Measurements from ENCODE around the gene CDK18.

CDK18 gene

DNA sequence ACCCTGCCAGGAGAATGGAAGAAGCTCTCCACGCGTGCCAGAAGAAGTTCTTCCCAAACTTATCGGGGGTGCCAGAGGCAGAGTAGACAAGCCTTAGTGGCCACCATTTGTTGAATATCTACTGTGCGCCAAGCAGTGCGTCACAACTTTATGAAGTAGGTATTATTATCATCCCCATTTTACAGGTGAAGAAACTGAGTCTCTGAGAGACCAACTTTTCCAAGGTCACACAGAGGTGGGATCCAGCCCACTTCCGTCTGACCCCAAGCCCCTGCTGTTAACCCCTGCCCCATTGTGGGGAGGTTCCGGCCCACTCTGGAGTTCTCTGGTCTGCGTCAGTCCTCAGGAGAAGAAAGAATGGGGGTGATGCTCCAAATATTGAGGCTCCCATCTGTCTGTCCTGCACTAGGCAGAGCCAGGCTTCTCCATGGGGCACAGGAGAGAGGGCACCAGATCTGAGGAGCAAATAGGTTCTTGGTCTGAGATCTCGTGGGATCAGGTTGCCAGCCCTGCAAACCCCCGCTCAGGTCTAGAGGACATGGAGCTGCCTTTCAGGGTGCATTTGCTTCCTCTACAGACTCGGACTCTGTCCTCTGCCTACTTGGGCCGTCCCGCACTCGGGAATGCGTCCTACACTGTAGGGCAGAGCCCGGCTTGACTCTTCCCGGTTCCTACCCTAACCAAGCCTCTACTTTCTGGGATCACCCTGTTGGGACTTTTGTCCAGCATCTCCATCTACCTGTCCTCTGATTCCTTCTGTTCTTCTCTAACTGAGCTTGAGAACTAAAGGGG is 2.1 kb downstream of the CDK18 start:
- DNase-seq: no peak

DNA sequence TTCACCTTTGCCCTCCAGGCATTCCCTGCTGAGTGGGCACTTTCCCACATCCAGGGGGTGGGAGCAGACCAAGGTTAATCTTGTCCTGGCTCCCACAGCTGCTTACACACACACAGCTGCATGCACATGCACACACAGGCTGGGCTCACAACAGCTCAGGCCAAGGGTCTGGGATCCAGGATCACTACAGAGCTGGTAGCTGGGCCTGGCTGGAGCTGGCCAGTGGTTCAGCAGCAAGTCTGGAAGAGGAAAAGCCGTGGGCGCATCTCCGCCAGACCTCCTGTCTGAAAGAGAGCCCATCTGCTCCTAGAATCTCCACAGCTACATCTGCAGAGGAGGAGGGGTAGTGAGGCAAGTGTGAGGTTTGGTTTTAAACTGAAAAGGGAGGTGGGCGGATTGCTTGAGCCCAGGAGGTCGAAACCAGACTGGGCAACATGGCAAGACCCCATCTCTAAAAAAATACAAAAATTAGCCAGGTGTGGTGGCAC is 3.8 kb downstream of the CDK18 start:
- DNase-seq: no peak

DNA sequence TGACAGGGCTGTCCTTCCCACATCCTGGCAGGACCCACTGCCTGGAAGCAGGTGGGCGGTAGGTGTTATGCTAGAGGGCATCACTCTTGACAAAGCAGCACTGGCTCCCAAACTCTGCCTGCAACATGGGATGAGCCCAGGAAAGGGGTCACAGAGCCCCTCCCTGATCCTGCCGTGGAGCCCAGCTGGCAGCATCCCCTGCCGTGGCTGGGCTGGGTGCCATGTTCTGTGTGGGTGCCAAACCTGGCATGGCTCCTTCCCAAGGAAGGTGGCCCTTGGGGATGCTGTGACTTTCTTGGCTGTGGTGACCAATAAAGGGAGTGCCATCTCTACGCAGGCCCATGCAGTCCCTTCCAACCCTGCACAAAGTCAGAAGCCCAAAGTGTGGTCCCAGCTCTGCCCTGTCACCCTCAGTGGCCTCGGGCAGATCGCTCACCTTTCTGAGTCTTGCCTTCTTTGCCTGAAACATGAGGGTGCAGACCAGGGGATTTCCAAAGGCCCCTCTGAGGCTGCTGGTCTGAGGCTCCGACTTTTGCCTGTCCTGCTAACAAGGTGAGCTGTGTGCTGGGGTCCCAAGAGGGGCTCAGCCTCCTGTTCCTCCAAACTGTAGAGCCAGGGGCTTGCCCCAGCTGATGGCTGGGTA is 6.0 kb downstream of the CDK18 start:
- DNase-seq: no peak

DNA sequence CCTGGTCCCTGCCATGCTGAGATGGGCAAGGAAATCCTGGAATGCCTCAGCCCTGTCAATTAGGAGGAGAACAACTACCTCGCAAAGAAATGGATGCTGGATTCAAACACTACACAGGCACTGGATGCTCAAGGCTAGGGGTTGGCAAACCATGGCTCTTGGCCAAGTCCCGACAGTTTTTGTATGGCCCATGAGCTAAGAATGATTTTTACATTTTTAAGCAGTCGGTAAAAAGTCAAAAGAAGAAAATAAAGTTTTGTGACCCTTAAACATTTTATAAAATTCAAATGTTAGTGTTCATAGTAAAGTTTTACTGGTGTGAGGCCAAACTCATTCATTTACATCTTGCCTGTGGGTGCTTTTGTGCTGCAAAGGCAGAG is 6.5 kb downstream of the CDK18 start:
- no peak for DNase-seq

DNA sequence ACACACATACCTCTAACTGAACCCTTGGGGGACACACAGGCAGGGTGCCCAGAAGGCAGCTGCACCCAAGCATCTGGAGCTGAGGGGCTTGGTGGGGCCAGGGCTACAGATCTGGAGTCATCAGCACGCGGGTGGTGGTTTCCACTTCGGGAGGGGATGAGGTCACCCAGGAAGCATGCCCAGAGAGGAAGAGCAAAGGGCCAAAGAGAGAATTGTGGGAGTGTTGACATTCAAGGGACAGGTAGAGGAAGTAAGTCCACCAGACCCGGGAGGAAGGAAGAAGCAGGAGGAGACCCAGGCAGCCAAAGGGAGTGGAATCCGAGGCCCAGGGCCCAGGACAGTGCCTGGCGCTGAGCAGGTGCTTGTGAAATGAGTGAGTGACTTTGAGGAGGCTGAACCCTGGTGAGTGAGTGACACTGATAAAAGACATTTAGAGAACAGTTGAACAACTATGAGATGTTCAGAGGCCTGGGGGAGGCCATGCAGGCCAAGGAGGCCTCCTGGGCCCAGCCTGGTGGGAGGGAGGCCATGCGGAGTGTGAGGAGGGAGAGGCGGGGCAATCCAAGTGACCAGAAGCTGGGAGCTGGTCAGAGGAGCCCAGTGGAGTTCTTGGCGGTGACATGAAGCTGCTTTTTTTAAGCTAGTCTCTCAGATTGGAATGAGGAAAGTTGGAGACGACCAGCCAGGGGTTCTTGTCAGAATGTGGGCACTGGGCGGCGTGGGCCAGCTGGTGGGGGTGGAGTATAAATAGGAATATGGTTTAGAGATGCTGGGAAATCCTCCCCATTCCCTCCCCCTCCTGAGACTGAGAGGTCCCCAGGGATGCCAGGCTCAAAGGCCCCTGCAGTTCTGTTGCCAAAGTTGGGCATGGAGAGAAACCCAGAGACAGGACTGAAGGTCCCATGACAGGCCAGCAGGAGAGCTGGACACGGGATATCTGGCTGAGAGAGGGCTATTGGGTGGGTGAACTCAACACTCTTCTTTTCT is 7.9 kb downstream of the CDK18 start:
- DNase-seq: no peak

DNA sequence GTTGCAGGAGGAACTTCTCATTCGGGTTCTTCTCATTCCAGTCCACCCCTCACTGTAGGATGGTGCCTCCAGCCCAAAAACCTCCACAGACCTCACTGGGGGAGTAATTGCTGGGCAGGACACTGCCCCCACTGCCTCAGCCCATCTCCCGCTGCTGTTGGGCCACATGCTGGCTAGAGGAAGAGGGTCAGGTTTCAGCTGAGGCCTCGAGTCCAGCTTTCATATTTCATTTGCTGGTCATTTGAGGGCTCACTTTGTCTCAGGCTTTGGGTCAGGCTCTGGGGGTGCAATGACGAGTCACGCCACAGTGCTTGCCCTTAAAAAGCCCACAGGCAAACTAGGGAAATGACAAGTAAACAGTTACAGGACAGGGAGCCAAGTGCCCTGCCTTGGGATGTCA is 9.3 kb downstream of the CDK18 start:
- no peak for DNase-seq

DNA sequence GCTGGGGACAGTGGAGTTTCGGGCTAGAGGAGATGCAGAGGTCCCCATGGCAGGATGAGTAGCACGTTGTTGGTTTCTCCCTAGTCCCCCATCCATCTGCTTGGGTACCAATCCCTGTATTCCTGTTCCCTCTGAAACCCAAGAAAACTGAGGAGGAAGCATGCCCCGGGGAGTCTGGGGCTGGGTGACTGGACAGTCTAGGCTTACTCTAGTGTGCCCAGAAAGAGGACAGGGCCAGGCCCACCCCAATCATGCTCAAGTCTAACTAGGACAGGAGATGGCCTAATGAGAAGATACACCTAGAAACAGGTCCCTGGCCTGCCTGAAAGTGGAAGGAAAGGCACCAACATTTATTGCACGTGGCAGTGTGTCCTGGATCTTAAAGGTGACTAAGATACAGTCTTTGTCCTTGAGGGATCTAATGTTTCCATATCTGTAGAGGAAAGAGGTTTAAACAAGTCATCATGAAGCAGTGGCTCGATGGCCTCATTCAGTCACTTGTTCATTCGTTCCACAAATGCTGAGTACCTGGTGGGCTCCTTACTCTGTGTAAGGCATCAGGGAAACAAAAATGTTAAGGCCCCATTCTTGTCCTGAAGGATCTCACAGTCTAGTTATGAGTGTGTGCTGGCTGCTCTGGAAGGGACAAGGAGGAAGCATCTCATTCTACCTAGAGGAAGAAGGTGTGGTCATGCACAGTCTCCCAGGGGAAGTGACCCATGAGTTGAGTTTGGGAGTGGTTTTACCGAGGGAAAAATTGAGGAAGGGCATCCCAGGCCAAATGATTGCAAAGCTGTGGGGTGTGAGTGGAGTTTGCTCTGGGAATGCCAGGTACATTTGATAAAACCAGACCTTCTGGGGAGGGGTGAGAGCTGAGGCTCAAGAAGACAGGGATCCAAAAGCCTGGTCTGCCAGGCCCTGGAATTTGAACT is 10.0 kb downstream of the CDK18 start:
- DNase-seq: no peak

DNA sequence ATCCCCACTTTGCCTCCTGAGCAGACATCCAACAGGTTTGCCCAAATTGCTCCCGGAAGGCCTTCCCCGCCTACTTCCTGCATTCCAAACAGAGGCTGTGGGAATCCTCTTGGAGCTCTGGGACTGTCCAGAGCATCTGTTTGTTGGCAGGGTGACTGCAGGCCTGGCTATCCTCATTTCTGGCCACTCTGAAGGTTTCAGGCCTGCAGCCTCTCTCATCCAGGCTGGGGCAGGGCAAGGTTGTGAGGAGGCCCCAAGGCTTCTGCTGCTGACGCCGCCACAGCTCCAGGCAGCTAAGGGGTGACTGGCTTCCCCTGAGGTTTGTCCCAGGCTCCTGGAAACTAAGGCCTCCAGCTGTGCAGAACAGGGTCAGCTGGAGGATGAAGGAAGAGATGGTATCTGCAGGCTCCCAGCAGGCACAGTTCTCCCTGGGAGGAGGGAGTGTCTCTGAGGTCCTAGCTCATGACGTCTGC is 11.3 kb downstream of the CDK18 start:
- DNase-seq: no peak

DNA sequence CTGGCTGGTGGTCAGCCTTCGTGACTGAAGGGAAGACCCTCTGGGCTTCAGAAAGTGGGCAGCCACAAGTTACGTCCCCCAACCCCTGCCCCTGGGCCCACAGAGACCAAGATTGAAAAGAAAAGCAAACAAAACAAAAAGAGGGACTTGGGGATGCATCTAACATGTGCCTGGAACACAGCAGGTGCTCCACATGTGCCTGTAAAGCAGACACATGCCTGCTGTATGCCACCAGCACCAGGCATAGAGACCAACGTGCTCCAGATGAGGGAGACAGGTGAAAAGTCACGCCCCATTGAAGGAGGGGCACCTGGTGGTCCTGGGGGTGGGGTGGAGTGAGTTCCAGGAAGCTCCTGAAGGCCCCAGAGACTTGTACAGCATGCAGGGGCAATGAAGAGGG is 11.9 kb downstream of the CDK18 start:
- DNase-seq: no peak

DNA sequence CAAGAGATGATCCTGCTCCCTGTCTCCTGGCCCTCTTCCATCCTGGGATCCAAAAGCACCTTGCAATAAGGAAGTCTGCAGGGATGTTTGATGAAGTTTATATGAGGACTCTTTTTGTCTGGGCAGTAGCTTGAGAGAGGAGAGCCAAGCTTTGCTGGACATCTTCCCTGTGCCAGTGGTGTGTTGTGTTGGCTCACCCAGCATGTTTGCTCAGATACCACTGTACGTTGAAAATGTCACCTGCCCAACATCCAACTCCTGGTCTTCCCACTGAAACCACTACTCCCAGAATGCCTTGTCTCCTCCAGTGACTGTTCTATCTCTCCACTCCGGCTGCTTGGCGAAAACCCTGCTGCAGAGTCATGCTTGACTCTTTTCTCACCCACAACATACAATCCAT is 12.8 kb downstream of the CDK18 start:
- no peak for DNase-seq

DNA sequence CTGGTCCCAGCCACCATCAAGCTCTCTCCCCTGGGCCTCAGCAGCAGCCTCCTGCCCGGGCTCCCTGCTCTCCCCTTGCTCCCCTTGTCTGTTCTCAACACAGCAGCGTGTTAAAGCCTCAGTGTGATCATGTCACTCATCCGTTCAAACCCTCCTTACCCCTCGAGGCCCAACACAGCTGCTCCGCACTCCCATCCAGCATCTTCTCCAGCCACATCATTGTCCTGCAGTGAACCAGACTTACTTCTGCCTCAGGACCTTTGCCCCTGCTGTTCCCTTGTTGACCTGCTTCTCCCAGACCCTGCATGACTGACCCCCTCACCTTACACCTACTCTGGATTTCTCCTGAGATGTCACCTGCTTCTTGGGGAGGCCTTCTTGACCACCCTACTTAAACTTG is 13.3 kb downstream of the CDK18 start:
- no peak for DNase-seq

DNA sequence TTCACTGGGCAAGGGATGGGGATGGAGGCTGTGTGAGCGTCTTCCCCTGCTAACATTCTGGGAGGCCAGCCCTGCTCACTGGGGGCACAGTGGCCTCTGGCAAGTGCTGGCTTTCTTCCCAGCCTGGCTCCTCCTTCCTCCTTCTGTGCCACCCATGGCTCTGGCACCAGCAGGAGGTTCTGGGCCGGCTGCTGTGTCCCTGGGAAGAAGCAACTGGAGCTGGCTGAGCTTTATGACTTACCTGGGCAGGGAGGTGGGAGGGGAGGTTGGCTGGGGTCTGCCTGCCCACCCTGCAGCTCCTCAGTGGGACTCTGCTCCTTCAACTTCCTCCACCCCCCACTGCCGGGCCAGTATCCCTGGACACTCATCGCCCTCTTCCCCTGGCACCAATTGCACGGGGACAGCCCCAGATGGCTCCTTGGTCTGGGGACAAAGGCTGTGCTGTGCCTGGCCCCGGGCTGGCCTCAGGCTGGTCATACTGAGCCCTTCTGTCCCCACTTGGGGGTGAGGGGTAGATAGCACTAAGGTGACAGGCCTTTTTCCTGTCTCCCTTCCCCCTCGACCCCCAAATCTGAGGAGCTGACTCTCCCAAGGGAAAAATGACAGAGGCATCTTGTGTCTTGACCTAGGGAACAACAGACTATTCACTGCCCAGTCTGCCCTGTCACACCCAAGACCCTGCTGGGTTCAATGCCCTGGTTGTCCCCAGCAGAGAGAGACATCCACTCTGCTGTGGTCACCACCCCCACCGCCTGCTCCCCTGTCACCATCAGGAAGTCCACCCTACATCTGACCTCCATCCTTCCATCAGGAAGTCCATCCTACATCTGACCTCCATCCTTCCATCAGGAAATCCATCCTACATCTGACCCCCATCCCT is 14.4 kb downstream of the CDK18 start:
- DNase-seq: no peak

DNA sequence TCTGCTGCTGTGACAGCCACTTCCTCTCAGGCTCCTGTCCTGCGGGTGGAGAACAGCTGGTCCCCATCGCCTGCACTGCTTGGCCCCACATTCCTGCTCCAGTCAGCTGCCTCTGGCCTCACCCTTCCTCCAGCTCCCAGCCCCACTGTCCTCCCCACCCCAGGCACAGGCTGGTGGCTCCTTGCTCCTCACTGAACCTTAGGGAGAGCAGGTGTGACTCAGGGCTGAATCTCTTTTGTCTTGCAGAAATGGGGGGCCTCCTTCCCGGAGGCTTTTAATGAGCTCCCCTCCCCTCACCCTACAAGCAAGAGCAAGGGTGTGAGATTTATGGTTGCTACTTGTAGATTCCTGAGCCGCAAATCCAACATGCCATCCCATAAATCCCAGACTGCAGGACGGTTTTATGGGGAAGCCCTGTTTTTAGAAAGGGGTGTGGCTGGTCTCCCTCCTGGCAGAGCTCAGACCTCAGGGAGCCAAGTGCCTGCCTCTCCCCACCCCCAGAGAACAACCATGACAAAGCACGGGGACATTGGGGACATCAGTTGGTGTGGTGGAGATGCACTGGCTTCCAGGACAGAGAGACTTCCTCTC is 15.2 kb downstream of the CDK18 start:
- DNase-seq: no peak

DNA sequence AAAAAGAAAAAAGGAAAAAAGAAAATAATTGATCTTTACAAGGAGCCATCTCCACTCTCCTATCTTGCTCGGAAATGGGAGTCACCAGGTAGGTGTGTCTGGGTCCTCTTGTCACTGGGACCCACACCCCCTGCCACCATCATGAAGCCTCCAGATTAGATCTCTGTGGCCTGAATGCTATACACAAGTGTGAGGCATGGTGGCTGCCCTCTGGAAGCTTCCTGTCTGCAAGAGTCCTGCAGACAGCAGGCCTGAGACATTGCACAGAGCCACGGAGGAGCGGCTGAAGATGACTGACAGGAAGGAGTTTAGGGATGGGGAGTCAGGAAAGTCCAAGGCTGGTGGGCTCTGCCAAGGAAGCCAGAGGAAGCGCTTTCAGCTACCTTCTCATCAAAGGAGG is 16.2 kb downstream of the CDK18 start:
- no peak for DNase-seq

DNA sequence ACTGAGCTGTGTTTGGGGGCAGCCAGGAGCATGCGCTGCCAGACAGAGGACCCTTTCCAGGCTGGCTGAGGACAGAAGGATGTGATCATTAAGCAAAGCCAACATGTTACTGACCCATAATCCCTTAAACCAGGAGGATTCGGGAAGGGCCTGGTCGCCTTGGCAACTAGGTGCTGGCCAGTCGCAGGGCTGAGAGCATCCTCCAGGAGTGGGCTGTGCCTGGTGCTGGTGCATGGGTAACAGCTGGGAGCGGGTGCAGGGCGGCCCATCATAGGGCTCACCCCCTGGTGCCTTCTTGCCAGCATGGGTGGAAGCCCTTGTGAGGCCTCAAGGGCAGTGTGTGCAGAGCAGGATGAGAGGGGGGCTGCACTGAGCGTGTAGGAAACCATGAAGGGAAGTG is 17.2 kb downstream of the CDK18 start:
- DNase-seq: no peak

DNA sequence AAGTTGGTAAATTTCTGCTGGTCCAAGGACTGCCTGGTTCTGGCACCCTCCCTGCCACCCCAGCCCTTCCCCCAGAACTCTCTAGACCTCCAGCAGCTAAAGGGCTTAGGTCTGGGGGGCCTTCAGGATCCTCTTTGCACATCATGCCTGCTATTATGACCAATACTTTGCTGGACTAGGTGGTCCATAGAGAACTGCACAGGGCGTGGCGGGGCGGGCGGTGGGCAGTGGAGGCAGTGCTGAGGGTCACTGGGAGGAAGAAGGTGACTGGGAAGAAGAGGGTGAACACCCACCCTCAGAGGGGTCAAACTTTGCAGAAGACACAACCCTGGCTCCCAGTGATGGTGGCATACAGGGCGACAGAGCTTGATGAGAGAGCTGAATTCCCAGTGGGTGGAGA is 18.2 kb downstream of the CDK18 start:
- DNase-seq: no peak

DNA sequence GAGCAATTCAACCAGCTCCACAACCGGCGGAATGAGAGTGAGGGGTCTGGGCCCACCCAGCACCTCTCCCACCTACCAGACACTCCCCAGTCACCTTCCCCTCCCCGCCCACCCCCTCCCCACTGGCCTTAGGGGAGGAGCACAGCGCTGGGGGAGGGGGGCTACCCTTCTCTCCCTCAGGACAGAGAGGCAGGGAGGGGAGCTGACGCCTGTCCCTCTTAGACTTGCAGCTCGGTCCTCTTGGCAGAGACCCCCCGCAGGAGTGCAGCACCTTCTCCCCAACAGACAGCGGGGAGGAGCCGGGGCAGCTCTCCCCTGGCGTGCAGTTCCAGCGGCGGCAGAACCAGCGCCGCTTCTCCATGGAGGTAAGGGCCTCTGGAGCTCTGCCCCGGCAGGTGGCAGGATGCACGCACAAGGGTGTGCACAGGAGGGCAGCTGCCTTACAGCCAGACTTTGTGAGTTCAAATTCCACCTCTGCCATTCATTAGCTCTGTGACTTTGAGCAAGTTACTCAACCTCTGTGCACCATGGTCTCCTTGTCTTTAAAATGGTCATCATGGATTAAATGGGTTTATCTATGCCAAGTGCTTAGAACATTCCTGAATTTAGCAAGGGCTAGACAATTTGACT is 18.9 kb downstream of the CDK18 start:
- no peak for DNase-seq

DNA sequence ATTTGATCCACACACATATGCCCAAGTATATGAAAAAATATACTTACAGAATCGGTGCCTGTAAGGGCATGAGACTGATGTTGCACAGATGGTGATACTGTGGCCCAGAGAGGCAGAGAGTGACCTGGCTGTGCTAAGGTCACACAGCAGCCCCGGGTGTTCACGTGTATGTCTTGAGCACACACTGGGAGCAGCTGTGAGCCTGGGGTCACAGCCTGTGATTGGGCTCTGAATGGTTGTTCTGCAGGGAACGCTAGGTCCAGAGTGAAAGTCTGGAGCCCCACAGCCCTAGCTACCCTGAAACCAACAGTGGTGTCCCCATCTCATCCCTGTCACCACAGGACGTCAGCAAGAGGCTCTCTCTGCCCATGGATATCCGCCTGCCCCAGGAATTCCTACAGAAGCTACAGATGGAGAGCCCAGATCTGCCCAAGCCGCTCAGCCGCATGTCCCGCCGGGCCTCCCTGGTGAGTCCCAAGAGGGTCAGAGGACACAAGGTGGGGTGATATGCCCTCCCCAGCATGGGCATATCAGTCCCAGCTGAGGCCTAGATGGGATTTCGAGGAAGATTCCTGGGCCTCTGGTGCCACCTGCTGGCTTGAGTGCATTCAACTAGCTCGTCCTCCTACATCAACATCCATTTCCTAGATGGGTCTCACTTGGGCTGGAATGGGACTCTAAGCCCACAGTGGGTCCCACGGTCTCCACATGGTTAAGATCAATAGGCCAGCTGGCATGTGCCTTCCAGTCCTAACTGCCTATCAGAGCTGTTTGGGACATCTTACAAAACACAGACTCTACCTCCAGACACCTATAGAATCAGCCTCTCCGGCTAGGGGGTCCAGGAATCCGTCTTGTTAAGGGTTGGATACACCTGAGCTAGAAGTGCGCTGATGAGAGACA is 19.7 kb downstream of the CDK18 start:
- DNase-seq: peak; percentile 21

DNA sequence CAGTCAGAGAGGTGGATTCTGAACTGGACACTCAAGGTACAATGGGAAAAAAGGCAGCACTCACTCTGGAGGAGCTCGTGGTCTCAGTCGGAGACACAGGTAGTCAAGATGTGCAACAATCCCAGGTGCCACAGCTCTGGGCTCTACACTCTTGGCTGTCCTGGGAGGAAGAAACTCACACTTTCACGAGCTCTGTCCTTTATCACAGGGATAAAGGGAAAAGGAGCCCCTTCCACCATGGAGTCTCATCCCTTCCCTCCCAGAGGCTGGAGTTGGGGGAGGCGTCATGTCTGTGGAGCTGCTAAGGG is 20.3 kb downstream of the CDK18 start:
- no peak for DNase-seq

All from GOT3 (cell line).